Lower leg skin (tissue), 3 donors: ENCODE data around the gene ZNF648.

Experiments
- POLR2A ChIP-seq, 2 donors: fragments of 450-650 bp; IDR thresholded peaks; one replicate each; pipeline ENCODE4 v1.6.1; 2016 to 2017; ENCODE audit warnings: antibody characterized with exemption in 2 of 2, mild to moderate bottlenecking in 1 of 2, moderate library complexity in 1 of 2
- TF ChIP-seq, protein P1 (sequence below), 3 donors: fragments of 450-650 bp; IDR thresholded peaks; one replicate each; pipeline ENCODE4 v1.5.1; 2016; ENCODE audit warnings: antibody characterized with exemption in 3 of 3, mild to moderate bottlenecking in 3 of 3, moderate library complexity in 2 of 3

DNA sequence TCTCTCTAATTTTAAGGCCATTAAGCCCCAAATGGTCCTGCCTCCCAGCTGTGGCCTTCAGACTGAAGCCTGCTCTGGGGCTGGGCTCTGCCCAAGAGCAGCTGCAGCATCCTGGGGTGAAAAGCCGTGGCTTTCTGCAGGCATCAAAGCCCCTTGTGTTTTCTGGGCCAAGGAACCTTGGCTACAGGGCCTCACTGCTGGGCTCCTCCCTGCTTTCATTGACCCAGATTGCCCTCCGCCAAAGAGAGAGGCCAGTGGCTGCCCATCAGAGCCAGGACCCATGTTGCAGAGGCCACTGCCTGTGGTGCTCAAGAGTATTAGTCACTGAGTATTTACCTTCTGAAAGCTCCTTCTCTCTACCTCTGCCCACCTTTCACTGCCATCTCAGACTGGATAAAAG, 1.6 kb downstream of the ZNF648 start:
- TF ChIP-seq, protein P1, sequence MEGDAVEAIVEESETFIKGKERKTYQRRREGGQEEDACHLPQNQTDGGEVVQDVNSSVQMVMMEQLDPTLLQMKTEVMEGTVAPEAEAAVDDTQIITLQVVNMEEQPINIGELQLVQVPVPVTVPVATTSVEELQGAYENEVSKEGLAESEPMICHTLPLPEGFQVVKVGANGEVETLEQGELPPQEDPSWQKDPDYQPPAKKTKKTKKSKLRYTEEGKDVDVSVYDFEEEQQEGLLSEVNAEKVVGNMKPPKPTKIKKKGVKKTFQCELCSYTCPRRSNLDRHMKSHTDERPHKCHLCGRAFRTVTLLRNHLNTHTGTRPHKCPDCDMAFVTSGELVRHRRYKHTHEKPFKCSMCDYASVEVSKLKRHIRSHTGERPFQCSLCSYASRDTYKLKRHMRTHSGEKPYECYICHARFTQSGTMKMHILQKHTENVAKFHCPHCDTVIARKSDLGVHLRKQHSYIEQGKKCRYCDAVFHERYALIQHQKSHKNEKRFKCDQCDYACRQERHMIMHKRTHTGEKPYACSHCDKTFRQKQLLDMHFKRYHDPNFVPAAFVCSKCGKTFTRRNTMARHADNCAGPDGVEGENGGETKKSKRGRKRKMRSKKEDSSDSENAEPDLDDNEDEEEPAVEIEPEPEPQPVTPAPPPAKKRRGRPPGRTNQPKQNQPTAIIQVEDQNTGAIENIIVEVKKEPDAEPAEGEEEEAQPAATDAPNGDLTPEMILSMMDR (IDR thresholded peaks at IDR 0.05): no peak
- TF ChIP-seq POLR2A (IDR thresholded peaks at IDR 0.05): no peak
